NCI-H128 (cell line): Measurements from ENCODE around the gene PLAAT2.
"Not testable (repeated sequence)": the region's sequence is repeated elsewhere in the genome, so short reads cannot be mapped to it uniquely, and the experiment has no call there.

ENCODE experiments used
- DNase-seq: peaks from one replicate; lab custom pipeline; 2025; ENCODE audit not compliant: unreplicated experiment; lab: John Stamatoyannopoulos, UW

The PLAAT2 gene

DNA sequence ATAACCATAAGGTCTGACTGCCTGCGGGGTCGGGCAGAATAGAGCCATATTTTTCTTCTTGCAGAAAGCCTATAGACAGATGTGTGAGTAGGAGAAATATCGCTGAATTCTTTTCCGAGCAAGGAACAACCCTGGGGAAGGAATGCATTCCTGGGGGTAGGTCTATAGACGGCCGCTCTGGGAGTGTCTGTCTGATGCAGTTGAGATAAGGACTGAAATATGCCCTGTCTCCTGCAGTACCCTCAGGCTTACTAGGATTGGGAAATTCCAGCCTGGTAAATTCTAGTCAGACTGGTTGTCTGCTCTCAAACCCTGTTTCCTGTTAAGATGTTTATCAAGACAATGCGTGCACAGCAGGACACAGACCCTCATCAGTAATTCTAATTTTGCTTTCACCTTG is 18.0 kb upstream of the PLAAT2 start:
- not testable (repeated sequence) for DNase-seq

DNA sequence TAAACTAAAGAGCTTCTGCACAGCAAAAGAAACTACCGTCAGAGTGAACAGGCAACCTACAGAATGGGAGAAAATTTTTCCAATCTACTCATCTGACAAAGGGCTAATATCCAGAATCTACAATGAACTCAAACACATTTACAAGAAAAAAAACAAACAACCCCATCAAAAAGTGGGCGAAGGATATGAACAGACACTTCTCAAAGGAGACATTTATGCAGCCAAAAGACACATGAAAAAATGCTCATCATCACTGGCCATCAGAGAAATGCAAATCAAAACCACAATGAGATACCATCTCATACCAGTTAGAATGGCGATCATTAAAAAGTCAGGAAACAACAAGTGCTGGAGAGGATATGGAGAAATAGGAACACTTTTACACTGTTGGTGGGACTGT is 15.7 kb upstream of the PLAAT2 start:
- DNase-seq = not testable (repeated sequence)

DNA sequence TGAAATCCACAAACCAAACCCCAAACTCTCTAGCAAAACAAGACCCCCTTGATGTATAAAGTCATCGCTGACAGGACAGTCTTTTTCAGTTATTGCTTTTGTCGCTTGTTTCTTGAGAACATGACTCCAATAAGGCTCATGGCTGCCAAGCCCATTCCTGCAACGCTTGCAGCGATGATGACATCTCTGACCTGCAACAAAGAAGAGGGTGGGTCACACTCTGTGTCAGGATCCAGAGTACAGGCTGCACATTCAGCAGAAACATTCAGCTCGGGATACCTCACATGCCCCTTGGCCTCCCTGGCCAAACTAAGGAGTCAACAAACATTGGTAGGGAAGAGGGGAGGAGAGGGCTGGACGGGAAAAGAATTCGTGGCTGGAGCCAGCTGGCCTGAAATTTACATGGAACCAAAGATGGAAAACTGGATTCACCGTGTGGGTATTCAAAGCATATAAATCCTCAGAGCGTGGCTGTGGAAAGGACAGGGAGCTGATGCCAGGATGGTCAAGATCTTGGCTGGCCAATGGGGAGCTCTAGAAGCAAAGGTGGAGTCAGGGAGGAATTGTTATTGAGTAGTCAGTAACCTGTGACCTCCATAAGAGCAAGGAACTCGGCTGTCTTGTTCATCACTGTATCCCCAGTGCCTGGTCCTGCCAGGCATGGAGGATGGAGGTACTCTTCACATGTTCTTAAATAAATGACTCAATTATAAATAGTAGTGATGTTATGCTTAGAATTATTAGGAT is 11.8 kb upstream of the PLAAT2 start:
- DNase-seq = no peak

DNA sequence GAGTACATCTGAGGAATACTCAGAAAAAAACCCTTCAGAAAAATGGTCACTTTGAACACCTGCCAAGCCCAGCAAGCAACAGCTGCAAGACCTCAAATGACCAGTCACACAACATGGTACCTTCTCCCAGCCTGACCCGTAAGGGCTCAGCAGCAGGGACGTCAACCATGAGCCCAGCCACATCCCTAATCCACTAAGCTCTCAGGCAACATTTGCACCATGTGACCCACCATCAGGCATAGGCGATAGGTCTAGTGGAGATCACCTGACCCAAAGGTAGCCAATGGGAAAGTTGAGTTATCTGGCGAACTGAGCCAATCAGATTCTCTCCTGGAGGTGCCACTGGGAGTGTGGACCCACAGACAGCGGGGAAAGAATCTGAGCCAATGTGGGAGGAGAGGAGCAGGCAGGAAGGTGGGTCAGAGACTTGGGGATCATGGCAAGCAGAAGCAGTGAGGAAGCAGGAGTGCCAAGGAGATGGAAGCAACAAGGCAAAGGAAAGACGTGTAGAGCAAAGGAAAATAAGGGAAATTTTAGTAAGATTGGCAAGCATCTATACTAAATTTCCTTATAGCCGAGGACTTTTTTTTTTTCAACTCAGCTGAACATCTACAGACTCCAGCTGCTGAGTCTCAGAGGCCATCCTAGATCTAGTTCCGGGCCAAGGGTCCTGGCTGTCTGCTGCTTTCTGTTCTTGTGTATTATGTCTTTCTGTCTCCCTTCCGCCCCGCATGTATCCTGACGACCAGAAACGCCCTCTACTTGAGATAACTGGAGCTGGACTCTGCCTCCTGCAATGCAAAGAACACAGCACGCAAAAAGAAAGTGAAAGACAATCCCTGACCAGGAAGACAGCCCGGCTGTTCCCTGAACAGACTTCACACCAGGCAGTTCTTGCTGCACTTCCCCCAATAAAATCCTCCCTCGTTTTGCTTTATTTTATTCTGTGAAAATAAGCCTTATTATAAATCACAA is 11.0 kb upstream of the PLAAT2 start:
- DNase-seq = no peak

DNA sequence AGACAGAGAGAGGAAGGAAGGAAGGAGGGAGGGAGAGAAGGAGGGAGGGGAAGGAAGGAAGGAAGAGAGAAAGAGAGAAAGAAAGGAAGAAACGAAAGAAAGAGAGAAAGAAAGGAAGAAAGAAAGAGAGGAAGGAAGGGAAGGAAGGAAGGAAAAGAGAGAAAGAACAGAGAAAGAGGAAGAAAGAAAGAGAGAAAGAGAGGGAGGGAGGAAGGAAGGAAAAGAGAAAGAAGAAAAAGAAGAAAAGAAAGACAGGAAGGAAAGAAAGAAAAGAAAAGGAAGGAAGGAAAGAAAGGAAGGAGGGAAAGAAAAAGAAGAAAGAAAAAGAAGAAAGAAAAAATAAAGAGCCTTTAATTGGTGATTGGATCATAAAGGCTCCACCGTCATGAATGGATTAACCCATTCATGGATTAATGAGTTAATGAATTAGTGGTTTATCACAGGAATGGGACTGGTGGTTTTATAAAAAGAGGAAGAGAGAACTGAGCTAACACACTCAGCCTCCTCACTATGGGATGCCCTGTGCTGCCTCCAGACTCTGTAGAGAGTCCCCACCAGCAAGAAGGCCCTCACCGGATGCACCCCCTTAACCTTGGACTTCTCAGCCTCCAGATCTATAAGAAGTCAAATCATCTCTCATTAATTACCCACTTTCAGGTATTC is 9.0 kb upstream of the PLAAT2 start:
- DNase-seq = no peak

DNA sequence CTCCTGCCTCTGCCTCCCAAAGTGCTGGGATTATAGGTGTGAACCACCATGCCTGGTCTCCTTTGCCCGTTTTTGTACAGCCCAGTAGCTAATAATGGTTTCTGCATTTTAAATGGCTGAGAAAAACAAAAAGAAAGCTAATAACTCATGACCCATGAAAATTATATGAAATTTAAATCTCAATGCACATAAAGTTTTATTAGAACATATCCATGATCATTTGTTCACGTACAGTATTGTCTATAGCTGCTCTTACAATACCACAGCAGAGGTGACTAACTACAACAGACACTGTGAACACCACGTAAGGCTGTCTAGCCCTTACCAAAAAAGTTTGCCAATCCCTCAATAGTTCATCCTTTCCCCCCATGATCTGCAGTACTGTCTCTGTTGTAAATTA is 6.4 kb upstream of the PLAAT2 start:
- DNase-seq = no peak

DNA sequence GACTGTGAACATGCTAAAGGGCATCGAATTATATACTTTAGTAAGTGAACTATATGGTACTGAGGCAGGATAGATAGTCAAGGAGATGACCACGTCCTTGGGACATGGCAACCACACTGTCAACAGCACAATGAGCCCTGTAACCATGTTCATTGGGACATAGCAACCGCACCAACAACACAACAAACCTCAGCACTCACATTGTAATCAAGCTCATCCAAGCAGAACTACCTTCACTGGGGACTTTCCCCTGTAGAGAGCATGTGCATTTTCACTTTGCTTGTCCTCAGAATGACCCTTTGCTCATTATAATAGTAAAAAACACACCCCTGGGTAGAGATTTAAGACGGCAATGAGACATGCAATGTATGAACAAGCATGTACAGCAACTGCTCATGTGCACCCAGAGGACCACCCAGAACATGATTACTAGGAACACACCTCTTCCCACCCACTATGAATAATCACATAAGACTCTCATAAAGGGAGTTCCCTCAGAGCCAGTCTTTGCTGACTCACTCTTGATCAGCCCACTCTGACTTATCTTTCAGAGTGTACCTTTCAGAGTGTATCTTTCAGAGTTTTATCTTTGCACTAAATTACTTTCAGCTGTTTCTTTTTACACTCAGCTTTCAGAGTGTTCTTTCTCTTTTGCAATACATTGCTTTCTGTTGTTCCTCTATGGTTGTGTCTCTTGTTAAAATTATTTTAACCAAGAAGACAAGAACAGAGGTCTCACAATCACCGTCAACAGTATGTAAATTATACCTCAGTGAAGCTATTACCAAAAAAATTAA is 4.1 kb upstream of the PLAAT2 start:
- no peak for DNase-seq

DNA sequence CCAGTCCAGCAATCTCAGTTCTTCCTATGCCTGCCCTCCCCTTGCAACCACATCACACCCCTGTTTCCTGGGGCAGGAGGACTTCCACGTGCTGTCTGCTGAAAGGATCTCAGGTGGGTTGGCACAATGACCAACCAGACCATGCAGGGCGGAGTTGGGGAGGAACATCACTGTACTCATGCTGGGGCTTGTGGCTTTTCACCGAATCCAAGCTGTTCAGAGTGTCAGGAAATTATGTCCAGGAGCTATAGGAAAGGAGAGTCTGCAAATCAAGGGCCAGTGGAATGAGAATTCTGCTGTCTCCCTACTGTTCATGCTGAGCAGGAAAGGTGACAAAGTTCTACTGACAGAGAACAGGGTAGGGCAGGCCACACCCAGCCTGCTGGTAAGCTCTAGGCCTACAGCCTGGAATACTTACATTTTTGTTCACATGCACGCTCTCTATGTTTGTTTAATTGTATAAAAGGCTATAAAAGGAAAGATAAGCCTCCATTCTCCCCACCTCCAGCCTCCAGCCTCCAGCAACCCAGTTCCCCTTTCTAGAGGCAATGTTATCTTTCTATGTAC is 1.7 kb upstream of the PLAAT2 start:
- no peak for DNase-seq

DNA sequence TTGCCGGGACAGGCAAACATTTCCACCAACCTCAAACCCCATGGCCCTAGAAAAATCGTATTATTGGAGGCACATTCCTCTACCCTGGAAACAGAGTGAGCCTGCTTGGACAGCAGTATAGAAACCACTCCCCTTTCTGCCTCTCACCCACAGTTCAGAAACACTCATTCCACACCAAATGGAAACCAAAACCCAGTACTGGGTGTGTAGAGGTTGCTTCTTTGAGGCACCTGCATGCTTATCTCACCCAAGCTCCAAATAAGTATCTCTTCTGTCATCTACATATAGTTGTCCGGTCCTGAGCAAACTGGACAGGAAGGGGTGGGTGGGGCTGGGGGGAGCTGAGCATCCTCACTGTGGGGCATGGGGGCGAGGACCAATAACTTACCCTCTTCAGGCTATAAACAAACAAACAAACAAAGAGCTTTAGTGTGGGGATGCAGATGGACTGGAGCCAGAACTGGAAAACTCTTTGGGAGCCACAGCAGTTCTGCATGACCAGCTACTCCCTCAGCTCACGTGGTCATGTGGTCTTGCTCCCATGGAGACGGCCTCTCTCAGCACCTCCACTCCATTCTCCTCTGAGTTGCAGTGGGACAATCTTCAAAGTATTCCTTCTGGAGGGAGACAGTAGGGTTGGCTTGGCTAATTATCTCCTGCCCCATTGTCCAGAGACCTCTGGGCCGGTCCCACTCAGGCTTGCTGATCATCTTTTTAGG is 1.0 kb upstream of the PLAAT2 start:
- no peak for DNase-seq

DNA sequence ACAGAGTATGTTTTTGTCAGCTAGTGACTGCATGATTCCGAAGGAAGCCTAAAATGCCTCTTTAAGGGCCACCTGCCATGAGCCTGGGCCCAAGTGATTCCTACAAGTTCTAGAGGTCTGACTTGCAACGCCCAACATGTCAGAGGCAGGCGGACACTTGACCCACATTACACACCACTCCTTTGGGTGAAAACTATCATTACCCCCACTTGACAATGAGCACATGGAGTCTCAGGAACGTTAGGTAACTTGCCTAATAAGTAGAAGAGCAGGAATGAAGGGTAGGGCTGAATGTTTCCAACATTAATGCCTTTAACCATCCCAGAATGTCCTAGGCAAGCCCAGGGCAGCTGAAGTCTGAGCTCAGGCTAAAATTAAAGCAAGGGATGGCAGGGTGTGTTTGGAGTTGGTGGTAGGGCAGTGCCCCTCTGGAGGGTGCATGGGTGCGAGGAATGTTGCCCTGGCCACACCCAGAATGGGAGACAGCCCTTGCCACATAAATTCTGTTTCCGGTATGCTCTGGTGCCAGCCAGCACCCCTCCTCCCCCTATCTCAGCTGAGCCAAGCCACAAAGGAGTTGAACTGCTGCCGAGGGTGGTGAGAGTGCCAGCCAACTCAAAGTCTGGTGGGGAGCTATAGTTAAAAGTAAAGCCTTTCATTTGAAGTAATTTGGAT is 2.5 kb downstream of the PLAAT2 start:
- DNase-seq = no peak

DNA sequence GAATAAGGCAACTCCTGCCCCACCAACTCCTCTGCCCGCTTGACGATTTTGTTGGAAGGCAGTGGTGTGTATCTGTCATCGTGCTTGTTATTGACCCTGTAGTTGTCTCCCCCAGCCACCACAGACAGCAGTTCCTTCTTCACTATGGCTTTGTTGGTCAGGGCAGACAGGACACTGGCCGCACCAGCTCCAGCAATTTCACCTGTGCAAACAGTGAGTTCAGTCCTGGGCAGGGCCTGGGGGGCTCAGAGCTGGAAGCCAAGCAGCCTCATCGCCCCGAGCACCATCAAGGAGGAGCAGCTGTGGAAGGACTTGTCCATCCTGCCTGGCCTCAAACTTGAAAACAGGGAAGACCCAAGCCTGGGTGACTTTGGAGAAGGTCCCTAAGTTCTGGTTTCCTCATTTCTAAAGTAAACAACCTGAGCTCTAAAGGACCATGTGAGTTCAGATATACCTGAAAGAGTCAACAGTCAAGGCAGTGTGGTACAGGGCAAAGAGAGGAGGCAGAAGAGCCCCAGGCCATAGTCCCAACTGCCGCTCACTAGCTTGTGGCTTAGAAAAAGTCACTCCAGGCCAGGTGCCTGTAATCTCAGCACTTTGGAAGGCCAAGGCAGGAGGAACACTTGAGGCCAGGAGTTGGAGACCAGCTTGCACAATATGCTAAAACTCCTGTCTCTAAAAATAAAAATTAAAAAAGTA is 4.6 kb downstream of the PLAAT2 start:
- no peak for DNase-seq

DNA sequence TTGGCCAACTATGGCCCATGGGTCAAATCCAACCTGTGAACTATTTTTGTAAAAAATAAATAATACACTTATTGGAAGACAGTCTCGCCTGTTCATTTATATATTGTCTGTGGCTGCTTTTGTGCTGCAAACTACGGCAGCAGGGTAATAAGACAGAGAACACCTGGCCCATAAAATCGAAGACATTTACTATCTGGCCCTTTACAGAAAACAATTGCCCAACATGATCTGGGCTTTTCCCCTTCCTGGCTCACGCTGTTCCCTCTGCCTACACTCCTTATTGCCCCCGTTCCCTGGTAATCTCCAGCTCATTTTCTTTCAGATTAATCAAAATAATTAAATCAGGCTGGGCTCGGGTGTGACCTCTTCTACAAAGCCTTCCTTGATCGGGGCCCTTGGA is 5.6 kb downstream of the PLAAT2 start:
- no peak for DNase-seq

DNA sequence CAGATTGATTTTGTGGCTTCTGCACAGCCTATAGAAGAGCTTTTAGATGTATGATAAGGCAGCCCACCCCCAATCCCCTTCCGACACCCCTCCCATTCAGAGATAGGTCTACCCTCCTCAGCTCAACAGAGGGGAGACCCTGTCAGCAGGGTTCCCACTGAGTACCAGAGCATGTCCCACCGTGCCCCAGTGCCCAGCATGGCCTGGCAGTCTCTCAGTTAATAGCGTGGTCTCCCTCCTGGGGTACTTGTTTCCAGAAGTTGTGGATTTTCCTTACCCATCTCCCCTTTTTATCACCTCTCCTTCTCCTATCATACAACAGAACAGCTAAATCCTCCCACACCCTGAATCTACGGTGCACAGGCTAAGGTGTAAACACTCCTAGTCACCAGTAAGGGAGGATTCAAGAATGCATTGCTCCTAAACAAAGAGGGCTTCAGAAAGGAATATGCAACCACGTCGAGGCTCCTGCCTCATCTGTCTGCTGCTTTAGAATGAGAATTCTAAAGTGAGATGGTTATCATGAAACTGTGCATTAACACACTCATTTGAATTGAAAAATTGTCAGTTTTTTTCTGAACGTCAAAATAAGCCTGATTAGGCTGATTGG is 6.7 kb downstream of the PLAAT2 start:
- no peak for DNase-seq

DNA sequence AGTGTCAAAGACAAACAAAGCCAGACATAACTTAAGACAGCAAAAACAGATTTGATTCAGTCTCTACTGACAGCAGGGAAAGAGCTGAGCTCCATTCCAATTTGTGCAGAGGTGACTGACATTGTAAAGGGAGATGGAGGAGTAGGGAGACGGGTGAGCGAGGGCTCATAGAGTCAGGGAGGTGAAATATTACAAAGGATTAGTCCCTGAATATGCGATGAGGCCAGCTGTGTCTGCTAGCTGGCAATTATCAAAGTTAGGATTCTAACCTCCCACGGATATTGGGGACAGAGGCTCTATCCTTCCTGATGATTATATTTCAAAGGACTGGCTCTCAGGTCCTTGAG is 8.3 kb downstream of the PLAAT2 start:
- DNase-seq = no peak

DNA sequence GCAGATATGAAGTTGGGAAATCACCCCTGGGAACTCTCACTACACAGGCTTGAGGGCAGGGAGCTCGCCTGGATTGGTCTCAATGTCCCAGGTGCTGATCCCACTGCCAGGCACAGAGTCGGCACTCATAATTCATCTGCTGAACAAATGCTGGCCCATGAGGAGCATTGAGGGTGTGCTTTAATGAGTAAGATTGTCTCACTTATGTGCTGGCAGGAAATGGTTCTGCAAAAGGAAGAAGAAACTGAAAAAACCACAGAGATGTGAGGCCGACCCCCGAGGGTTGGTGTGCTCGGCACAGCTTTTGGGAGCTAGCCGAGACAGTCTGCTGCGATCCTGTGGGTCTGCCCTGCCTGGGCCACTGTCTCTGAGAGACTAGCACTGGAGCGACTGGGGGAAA is 9.4 kb downstream of the PLAAT2 start:
- DNase-seq = no peak

DNA sequence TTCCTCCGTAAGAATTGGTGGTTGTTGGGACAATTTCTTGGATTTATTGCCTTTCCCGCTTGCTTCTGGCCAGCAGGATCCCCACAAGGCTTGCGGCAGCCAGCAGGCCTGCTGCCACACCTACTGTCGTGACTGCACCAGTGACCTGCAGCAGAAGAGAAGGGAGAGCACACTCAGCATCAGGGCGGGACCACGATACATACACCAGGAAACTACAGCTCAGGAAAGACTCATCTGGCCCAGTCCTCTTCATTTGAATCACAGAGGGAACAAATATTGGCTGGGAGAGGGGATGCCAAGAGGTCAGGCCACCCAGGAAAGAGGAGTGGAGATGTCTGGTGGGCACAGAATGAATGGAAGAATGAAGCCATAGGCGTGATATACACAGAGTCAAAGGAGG is 10.3 kb downstream of the PLAAT2 start:
- DNase-seq = no peak

DNA sequence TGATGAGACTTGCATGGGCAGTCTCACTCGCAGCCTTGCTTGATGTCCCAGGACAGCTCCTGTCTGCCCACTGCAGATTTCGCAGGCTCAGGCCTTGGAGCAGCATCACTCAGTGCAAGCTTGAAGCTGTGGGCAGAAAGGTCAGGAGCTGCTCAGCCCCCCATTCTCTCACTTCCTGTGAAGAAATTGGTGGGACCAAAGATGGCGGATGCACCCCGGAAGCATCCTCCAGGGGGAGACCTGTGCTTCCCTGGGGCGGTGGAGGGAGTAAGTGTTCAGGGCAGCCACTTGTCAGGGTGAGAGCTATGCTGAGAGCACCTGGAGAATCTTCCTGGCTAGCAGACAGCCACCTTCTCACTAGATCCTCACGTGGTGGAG is 11.3 kb downstream of the PLAAT2 start:
- DNase-seq = no peak

DNA sequence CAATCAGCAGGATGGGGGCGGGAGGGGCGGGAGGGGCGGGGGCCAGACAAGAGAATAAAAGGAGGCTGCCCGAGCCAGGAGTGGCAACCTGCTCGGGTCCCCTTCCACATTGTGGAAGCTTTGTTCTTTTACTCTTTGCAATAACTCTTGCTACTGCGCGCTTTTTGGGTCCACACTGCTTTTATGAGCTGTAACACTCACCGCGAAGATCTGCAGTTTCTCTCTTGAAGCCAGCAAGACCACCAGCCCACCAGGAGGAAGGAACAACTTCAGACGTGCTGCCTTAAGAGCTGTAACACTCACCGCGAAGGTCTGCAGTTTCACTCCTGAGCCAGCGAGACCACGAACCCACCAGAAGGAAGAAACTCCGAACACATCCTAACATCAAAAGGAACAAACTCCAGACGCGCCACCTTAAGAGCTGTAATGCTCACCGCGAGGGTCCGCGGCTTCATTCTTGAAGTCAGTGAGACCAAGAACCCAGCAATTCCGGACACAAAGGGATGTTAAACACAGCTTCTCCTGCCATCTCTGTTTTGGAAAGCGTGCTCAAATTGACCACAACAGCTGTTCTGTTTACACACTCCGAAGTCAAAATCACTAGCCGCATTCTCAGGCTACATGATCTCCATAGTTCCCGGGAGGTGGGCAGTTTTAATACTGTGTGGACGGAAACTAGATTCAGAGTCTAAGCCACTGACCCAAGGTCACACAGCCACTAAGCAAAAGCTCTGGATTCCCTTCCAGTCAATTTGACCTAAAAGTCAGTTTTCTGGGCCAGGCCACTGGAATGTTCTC is 11.9 kb downstream of the PLAAT2 start:
- DNase-seq = no peak
